Measurements from ENCODE around the gene C5AR2. TPM values are rescaled to one million over a fixed set of nuclear protein-coding genes. Genes with fewer than 3 reads are reported as not detected.
"Not testable (repeated sequence)": the region's sequence is repeated elsewhere in the genome, so short reads cannot be mapped to it uniquely, and the experiment has no call there.

The C5AR2 gene
- polyA plus RNA-seq, 1 donor from 2014 or later: not detected

GRCh38 chr19:47344425-47344824, 12.4 kb downstream of the C5AR2 start:
- TF ChIP-seq TAF1 (IDR thresholded peaks at IDR 0.05; ENCODE audit: low read depth): no peak
- TF ChIP-seq, protein P1, sequence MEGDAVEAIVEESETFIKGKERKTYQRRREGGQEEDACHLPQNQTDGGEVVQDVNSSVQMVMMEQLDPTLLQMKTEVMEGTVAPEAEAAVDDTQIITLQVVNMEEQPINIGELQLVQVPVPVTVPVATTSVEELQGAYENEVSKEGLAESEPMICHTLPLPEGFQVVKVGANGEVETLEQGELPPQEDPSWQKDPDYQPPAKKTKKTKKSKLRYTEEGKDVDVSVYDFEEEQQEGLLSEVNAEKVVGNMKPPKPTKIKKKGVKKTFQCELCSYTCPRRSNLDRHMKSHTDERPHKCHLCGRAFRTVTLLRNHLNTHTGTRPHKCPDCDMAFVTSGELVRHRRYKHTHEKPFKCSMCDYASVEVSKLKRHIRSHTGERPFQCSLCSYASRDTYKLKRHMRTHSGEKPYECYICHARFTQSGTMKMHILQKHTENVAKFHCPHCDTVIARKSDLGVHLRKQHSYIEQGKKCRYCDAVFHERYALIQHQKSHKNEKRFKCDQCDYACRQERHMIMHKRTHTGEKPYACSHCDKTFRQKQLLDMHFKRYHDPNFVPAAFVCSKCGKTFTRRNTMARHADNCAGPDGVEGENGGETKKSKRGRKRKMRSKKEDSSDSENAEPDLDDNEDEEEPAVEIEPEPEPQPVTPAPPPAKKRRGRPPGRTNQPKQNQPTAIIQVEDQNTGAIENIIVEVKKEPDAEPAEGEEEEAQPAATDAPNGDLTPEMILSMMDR (IDR thresholded peaks at IDR 0.05; ENCODE audit: poor library complexity, severe bottlenecking): no peak
- TF ChIP-seq POLR2AphosphoS5 (IDR thresholded peaks at IDR 0.05): no peak
- no peak for TF ChIP-seq REST (IDR thresholded peaks at IDR 0.05; ENCODE audit: borderline replicate concordance)
- TF ChIP-seq EZH2 (IDR thresholded peaks at IDR 0.05; ENCODE audit: borderline replicate concordance, insufficient read depth, low read length, poor library complexity, severe bottlenecking): no peak
- TF ChIP-seq MXI1 (conservative IDR thresholded peaks at IDR 0.05; ENCODE audit: poor library complexity, severe bottlenecking): no peak
- TF ChIP-seq RAD21 (conservative IDR thresholded peaks at IDR 0.05): no peak
- no peak for TF ChIP-seq EP300 (conservative IDR thresholded peaks at IDR 0.05; ENCODE audit: poor library complexity, severe bottlenecking)
- TF ChIP-seq SMC3 (conservative IDR thresholded peaks at IDR 0.05; ENCODE audit: poor library complexity): no peak
- Histone ChIP-seq H3K79me2 (replicated peaks; ENCODE audit: insufficient read depth, low read length) (no peaks in the 10 kb centered on the region), H3K4me2 (ENCODE audit: low read length) (no peak overlapping the region)

DNA sequence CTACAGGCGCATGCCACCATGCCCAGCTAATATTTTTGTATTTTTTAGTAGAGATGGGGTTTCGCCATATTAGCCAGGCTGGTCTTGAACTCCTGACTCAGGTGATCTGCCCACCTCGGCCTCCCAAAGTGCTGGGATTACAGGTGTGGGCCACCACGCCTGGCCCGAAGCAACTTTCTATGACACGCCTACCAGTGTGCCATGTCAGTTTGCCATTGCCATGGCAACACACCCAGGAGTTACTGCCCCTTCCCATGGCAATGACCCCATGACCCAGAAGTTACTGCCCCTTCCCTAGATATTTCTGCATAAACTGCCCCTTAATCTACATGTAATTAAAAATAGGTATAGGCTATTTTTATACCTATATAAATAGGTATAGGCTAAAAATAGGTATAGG, 14.0 kb downstream of the C5AR2 start:
- H3K27me3 ChIP-seq (ENCODE audit: insufficient read depth, low read depth, low read length); H3K4me2 ChIP-seq (ENCODE audit: low read length); H3K9me2 ChIP-seq (ENCODE audit: insufficient read depth, low read length); H3K36me3 ChIP-seq (ENCODE audit: insufficient read depth, low read length); H2AFZ ChIP-seq (ENCODE audit: low read depth, low read length); H3F3A ChIP-seq (ENCODE audit: insufficient read depth, low read length, poor library complexity, severe bottlenecking); H3K4me3 ChIP-seq (ENCODE audit: low read length); H3K9ac ChIP-seq (ENCODE audit: low read length); H3K27ac ChIP-seq (ENCODE audit: low read length); H4K20me1 ChIP-seq (ENCODE audit: insufficient read depth); H3K9me3 ChIP-seq (ENCODE audit: low read length): not testable (repeated sequence)
- H3K79me2 ChIP-seq (replicated peaks; ENCODE audit: insufficient read depth, low read length): peaks cover 12% of the 10 kb centered on the region

More at GRCh38 chr19:47344425-47344824, 12.4 kb downstream of the C5AR2 start:
- no peaks in the 10 kb centered on the region for H3K36me3 ChIP-seq (ENCODE audit: insufficient read depth, low read length)
- H4K20me1 ChIP-seq (ENCODE audit: insufficient read depth): no peaks in the 10 kb centered on the region
- H2AFZ ChIP-seq (ENCODE audit: low read depth, low read length): no peak overlapping the region
- H3K27me3 ChIP-seq (ENCODE audit: insufficient read depth, low read depth, low read length): no peaks in the 10 kb centered on the region
- no peak overlapping the region for H3K27ac ChIP-seq (ENCODE audit: low read length)
- H3K9me2 ChIP-seq (ENCODE audit: insufficient read depth, low read length): no peaks in the 10 kb centered on the region
- no peak overlapping the region for H3K9ac ChIP-seq (ENCODE audit: low read length)
- no peak overlapping the region for H3K4me3 ChIP-seq (ENCODE audit: low read length)
- no peaks in the 10 kb centered on the region for H3F3A ChIP-seq (ENCODE audit: insufficient read depth, low read length, poor library complexity, severe bottlenecking)
- H3K9me3 ChIP-seq (ENCODE audit: low read length): no peaks in the 10 kb centered on the region
